Stomach smooth muscle (tissue), 2 donors: ENCODE results near the gene FGB.

ENCODE experiments used
- H3K27ac ChIP-seq: one replicate; pipeline ENCODE4 v1.7.0; 2013; ENCODE audit warnings: mild to moderate bottlenecking, low read length, inconsistent platforms
- H3K27me3 ChIP-seq, 2 donors: one replicate each; pipeline ENCODE4 v1.7.0; 2013; ENCODE audit warnings: low read length in 2 of 2; ENCODE audit not compliant: insufficient read depth in 2 of 2, control insufficient read depth in 1 of 2
- H3K36me3 ChIP-seq, 2 donors: one replicate each; pipeline ENCODE4 v1.7.0; 2013; ENCODE audit warnings: low read length in 2 of 2; ENCODE audit not compliant: control insufficient read depth in 2 of 2, insufficient read depth in 2 of 2
- H3K4me1 ChIP-seq: one replicate; pipeline ENCODE4 v1.7.0; 2013; ENCODE audit warnings: low read length; ENCODE audit not compliant: control insufficient read depth, insufficient read depth
- H3K4me3 ChIP-seq, 2 donors: one replicate each; pipeline ENCODE4 v1.7.0; 2013; ENCODE audit warnings: low read length in 2 of 2
- H3K9ac ChIP-seq, 2 donors: one replicate each; pipeline ENCODE4 v1.7.0; 2013; ENCODE audit warnings: low read length in 2 of 2, mild to moderate bottlenecking in 1 of 2
- H3K9me3 ChIP-seq, 2 donors: one replicate each; pipeline ENCODE4 v1.7.0; 2013; ENCODE audit warnings: low read length in 2 of 2; ENCODE audit not compliant: control insufficient read depth in 2 of 2
- donor health status: healthy.
- donor health status: Pancreatic carcinoma.

The FGB gene

GRCh38 chr4:154611833-154612232 lies 49.0 kb downstream of the FGB start:
- H3K36me3 ChIP-seq = no peaks in the 10 kb centered on the region
- H3K4me1 ChIP-seq = no peaks in the 10 kb centered on the region
- no peak overlapping the region for H3K27ac ChIP-seq
- no peak overlapping the region for H3K4me3 ChIP-seq
- H3K9ac ChIP-seq = no peak overlapping the region
- no peaks in the 10 kb centered on the region for H3K9me3 ChIP-seq
- H3K27me3 ChIP-seq = no peaks in the 10 kb centered on the region

- H3K27me3 ChIP-seq = no peaks in the 10 kb centered on the region
- no peaks in the 10 kb centered on the region for H3K9me3 ChIP-seq
- H3K4me1 ChIP-seq = no peaks in the 10 kb centered on the region
- H3K9ac ChIP-seq = no peak within 1 kb of the TSS
- no peak within 1 kb of the TSS for H3K27ac ChIP-seq
- no peak within 1 kb of the TSS for H3K4me3 ChIP-seq
- no peaks in the 10 kb centered on the region for H3K36me3 ChIP-seq
Measured at GRCh38 chr4:154612472-154613414, 49.9 kb downstream of the FGB start, which contains the start of gene FGG. TSS of gene FGG (minus strand) at chr4:154612656. CDS start at chr4:154612609, 47 bp downstream.

GRCh38 chr4:154614306-154614705 lies 51.5 kb downstream of the FGB start:
- Histone ChIP-seq H3K27ac (no peak overlapping the region), H3K36me3 (no peaks in the 10 kb centered on the region), H3K9me3 (no peaks in the 10 kb centered on the region), H3K4me3 (no peak overlapping the region), H3K9ac (no peak overlapping the region), H3K4me1 (no peaks in the 10 kb centered on the region), H3K27me3 (no peaks in the 10 kb centered on the region)

- Histone ChIP-seq H3K36me3 (no peaks in the 10 kb centered on the region), H3K4me1 (no peaks in the 10 kb centered on the region), H3K9me3 (no peaks in the 10 kb centered on the region), H3K27ac (no peak overlapping the region), H3K27me3 (no peaks in the 10 kb centered on the region), H3K4me3 (no peak overlapping the region), H3K9ac (no peak overlapping the region)
Measured at GRCh38 chr4:154615211-154615610, 52.4 kb downstream of the FGB start.

- no peak overlapping the region for H3K27ac ChIP-seq
- H3K9me3 ChIP-seq = no peaks in the 10 kb centered on the region
- H3K9ac ChIP-seq = no peak overlapping the region
- no peaks in the 10 kb centered on the region for H3K27me3 ChIP-seq
- no peaks in the 10 kb centered on the region for H3K4me1 ChIP-seq
- H3K36me3 ChIP-seq = no peaks in the 10 kb centered on the region
- no peak overlapping the region for H3K4me3 ChIP-seq
Measured at GRCh38 chr4:154616287-154616686, 53.5 kb downstream of the FGB start.

GRCh38 chr4:154616731-154617130 lies 53.9 kb downstream of the FGB start:
- H3K9ac ChIP-seq = no peak overlapping the region
- no peaks in the 10 kb centered on the region for H3K9me3 ChIP-seq
- H3K36me3 ChIP-seq = no peaks in the 10 kb centered on the region
- no peaks in the 10 kb centered on the region for H3K27me3 ChIP-seq
- H3K27ac ChIP-seq = no peak overlapping the region
- H3K4me3 ChIP-seq = no peak overlapping the region
- no peaks in the 10 kb centered on the region for H3K4me1 ChIP-seq

- no peaks in the 10 kb centered on the region for H3K9me3 ChIP-seq
Measured at GRCh38 chr4:154617820-154618317, 55.1 kb downstream of the FGB start.

GRCh38 chr4:154618708-154619315 lies 56.0 kb downstream of the FGB start:
- Histone ChIP-seq H3K27me3 (no peaks in the 10 kb centered on the region), H3K9me3 (no peaks in the 10 kb centered on the region), H3K27ac (no peak overlapping the region), H3K4me1 (no peaks in the 10 kb centered on the region), H3K4me3 (no peak overlapping the region), H3K9ac (no peak overlapping the region), H3K36me3 (no peaks in the 10 kb centered on the region)

More at GRCh38 chr4:154617820-154618317, 55.1 kb downstream of the FGB start:
- no peak overlapping the region for H3K4me3 ChIP-seq
- H3K4me1 ChIP-seq = no peaks in the 10 kb centered on the region
- H3K27me3 ChIP-seq = no peaks in the 10 kb centered on the region
- no peaks in the 10 kb centered on the region for H3K36me3 ChIP-seq
- H3K27ac ChIP-seq = no peak overlapping the region
- H3K9ac ChIP-seq = no peak overlapping the region

GRCh38 chr4:154620111-154620510 lies 57.3 kb downstream of the FGB start:
- no peaks in the 10 kb centered on the region for H3K9me3 ChIP-seq

More at GRCh38 chr4:154620111-154620510, 57.3 kb downstream of the FGB start:
- no peaks in the 10 kb centered on the region for H3K36me3 ChIP-seq
- H3K4me1 ChIP-seq = no peaks in the 10 kb centered on the region
- H3K9ac ChIP-seq = no peak overlapping the region
- H3K27me3 ChIP-seq = no peaks in the 10 kb centered on the region
- H3K4me3 ChIP-seq = no peak overlapping the region
- H3K27ac ChIP-seq = no peak overlapping the region
